Ascending aorta (tissue), 2 donors: ENCODE measurements around the gene CLCN4. TPM values are rescaled to one million over a fixed set of nuclear protein-coding genes. Genes with fewer than 3 reads are reported as not detected.

Experiments used
- DNase-seq, 2 donors: peaks; one replicate each; pipeline ENCODE4 v3.0.0-alpha.2; 2019; ENCODE audit warnings: low spot score in 2 of 2
- H3K27ac ChIP-seq, 2 donors: fragments of 200-600 bp; sonication (generic); one replicate each; pipeline ENCODE4 v1.5.1; 2016 to 2017; ENCODE audit warnings: mild to moderate bottlenecking in 1 of 2
- H3K27me3 ChIP-seq: fragments of 200-600 bp; sonication (generic); one replicate; pipeline ENCODE4 v1.5.1; 2017
- H3K36me3 ChIP-seq, 2 donors: fragments of 200-600 bp; sonication (generic); one replicate each; pipeline ENCODE4 v1.5.1; 2016
- H3K4me1 ChIP-seq, 2 donors: fragments of 200-600 bp; sonication (generic); one replicate each; pipeline ENCODE4 v1.5.1; 2016 to 2017; ENCODE audit warnings: mild to moderate bottlenecking in 1 of 2
- H3K4me3 ChIP-seq, 2 donors: fragments of 200-600 bp; sonication (generic); one replicate each; pipeline ENCODE4 v1.5.1; 2016 to 2017; ENCODE audit warnings: mild to moderate bottlenecking in 1 of 2
- H3K9me3 ChIP-seq, 2 donors: fragments of 200-600 bp; sonication (generic); one replicate each; pipeline ENCODE4 v1.5.1; 2016
- CTCF ChIP-seq, 3 experiments: fragments of 200-600 bp in 2 of 3; fragments of 450-650 bp in 1 of 3; sonication (generic) in 2 of 3; IDR thresholded peaks; one replicate each; pipeline ENCODE4 v1.5.1; 2016 to 2019; ENCODE audit warnings: antibody characterized with exemption in 3 of 3, mild to moderate bottlenecking in 1 of 3, moderate library complexity in 1 of 3
- intact Hi-C: fragments of 100-400 bp; cut with DNase I; formaldehyde crosslinking; loops from one replicate; pipeline ENCODE4 v1.15.1; 2023
- total RNA-seq: library from RNA; depleted of rRNA; stranded (reverse); fragments of >200 nt; gene quantifications from one replicate; pipeline ENCODE4 v1.1.0, GENCODE V29; 2016

The CLCN4 gene
- total RNA-seq, 1 donor from 2014 or later: 4.4 TPM

GRCh38 chrX:10158279-10159144 is 1.7 kb downstream of the CLCN4 start:
- Histone ChIP-seq H3K27me3 (no peaks in the 10 kb centered on the region), H3K27ac (no peak overlapping the region), H3K4me3 (peak overlapping the region in 1 of 2 donors; percentile 59), H3K9me3 (no peaks in the 10 kb centered on the region), H3K36me3 (no peaks in the 10 kb centered on the region), H3K4me1 (peaks cover 0 to 3% of the 10 kb centered on the region in 2 donors)
- DNase-seq: no peak
- intact Hi-C loops: no loop called here
- TF ChIP-seq CTCF (IDR thresholded peaks at IDR 0.05): no peak

GRCh38 chrX:10159145-10159468 is 2.3 kb downstream of the CLCN4 start:
- Histone ChIP-seq H3K4me3 (no peak overlapping the region), H3K4me1 (peaks cover 0 to 3% of the 10 kb centered on the region in 2 donors), H3K27me3 (no peaks in the 10 kb centered on the region), H3K36me3 (no peaks in the 10 kb centered on the region), H3K27ac (no peak overlapping the region), H3K9me3 (no peaks in the 10 kb centered on the region)
- TF ChIP-seq CTCF (IDR thresholded peaks at IDR 0.05): no peak
- DNase-seq: no peak
- intact Hi-C loops: no loop called here

DNA sequence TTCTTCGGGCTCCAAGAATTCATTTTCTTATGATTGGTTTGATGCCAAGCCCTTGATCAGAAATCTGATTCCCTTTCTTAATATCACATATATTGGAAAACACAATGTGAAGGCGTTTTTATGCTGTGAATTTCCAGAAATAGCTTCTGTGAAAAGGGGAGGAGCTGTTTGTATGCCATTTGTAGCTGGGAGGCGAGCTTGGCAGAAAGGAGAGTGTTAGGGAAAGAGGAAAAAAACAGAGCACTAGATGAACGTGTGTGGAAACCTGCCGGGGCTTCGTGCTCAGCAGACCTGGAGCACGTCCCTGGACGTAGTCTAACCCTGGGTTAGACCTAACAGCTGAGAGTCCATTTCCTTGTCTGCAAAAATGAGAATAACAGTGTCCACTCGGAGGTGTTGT is 3.4 kb downstream of the CLCN4 start:
- Histone ChIP-seq H3K4me3 (no peak overlapping the region), H3K4me1 (peaks cover 0 to 3% of the 10 kb centered on the region in 2 donors), H3K9me3 (no peaks in the 10 kb centered on the region), H3K36me3 (no peaks in the 10 kb centered on the region), H3K27ac (no peak overlapping the region), H3K27me3 (no peaks in the 10 kb centered on the region)
- no peak for TF ChIP-seq CTCF (IDR thresholded peaks at IDR 0.05)
- DNase-seq: no peak
- intact Hi-C loops: no loop called here

DNA sequence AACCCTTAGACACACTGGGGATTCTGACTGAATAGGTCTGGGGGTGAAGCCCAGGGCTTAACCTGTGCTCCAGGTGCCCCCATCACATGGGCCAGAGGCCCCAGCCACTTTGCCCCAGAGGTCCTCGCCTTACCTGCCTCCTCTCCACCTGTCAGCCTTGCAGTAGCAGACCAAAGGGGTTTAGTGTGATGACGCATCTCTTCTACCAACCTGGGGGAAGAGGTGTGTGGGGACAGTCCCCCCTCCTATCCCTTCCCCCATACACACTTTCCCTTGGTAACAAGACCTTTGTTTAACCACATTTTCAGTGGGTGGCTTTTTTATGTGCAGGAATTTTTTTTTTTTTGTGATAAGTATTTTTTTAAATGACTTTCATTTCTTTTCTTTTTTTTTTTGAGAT is 6.3 kb downstream of the CLCN4 start:
- no peak for DNase-seq
- H3K4me1 ChIP-seq: no peaks in the 10 kb centered on the region
- H3K9me3 ChIP-seq: no peaks in the 10 kb centered on the region
- intact Hi-C loops: no loop called here
- H3K36me3 ChIP-seq: no peaks in the 10 kb centered on the region
- no peaks in the 10 kb centered on the region for H3K27me3 ChIP-seq
- no peak overlapping the region for H3K4me3 ChIP-seq
- TF ChIP-seq CTCF (IDR thresholded peaks at IDR 0.05): no peak
- no peak overlapping the region for H3K27ac ChIP-seq

DNA sequence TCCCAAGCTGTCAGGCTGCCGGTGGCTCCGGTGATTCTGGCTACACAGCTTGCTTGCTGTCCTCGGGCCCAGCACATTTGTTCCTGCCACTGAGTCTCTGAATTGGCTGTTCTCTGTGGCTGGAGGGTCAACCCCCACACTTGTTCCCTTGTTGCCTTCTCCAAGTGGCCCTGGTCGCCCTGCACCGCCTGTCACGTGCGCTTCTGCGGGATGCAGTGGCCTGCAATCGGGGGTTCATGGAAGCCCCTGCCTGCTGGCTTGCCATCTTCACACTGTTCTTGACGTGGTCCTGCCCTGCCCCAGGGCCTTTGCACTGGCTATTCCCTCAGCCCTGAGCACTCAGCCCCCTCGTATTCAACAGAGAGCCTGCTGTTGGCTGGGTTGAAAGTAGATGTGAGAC is 8.1 kb downstream of the CLCN4 start:
- Histone ChIP-seq H3K27me3 (no peaks in the 10 kb centered on the region), H3K4me3 (no peak overlapping the region), H3K4me1 (no peaks in the 10 kb centered on the region), H3K27ac (no peak overlapping the region), H3K9me3 (no peaks in the 10 kb centered on the region), H3K36me3 (no peaks in the 10 kb centered on the region)
- no peak for DNase-seq
- TF ChIP-seq CTCF (IDR thresholded peaks at IDR 0.05): no peak
- intact Hi-C loops: no loop called here
